Skin epidermis (tissue), 12 donors: ENCODE measurements around the gene DPM2.

Source experiments
- H3K27ac ChIP-seq, 21 experiments: fragments of 200-600 bp; sonication (generic) in 11 of 21; one replicate each; pipeline ENCODE4 v1.5.0; 2020; ENCODE audit warnings: mild to moderate bottlenecking in 3 of 21, inconsistent platforms in 2 of 21, moderate library complexity in 2 of 21
- H3K4me3 ChIP-seq, 7 experiments: fragments of 200-600 bp; sonication (generic) in 2 of 7; one replicate each; pipeline ENCODE4 v1.5.0; 2020; ENCODE audit warnings: inconsistent platforms in 2 of 7, mild to moderate bottlenecking in 2 of 7, moderate library complexity in 1 of 7

The DPM2 gene

GRCh38 chr9:127912296-127912695 lies 25.4 kb downstream of the DPM2 start:
- peak overlapping the region in 1 of 21 experiments; percentile 51 for H3K27ac ChIP-seq

DNA sequence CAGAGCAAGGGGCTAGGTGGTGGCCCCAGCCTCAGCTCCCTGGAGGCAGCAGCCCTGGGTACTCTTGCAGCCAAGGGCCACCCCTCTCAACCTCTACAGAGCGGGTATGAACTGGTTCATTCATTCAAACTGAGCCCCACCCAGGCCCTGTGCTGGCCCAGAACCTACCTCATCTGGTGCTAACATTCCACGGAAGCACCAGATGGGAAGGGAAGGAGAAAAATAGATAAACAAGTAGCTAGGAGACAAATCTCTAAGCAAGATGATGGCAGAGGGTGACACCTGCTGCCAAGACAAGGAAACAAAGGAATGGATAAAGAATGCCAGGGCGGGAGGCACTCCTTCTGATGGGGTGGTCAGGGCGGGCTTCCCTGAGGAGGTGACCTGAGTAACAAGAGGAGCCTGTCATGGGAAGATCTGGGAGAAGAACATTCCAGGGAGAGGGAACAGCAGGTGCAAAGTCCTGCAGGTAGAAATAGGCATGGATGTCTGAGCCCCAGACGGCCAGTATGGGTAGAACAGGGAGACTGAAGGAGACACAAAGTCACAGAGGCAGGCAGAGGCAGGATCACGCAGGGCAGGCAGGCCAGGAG lies 26.9 kb downstream of the DPM2 start:
- H3K27ac ChIP-seq = peak overlapping the region in 9 of 21 experiments; percentile 13 to 43 (median 30)
- no peak overlapping the region for H3K4me3 ChIP-seq

More at GRCh38 chr9:127912296-127912695, 25.4 kb downstream of the DPM2 start:
- H3K4me3 ChIP-seq = no peak overlapping the region

- H3K27ac ChIP-seq = peak overlapping the region in 4 of 21 experiments; percentile 4 to 43 (median 22)
- H3K4me3 ChIP-seq = no peak overlapping the region
Measured at GRCh38 chr9:127909839-127910273, 27.8 kb downstream of the DPM2 start.

GRCh38 chr9:127908660-127908926 lies 29.1 kb downstream of the DPM2 start:
- no peak overlapping the region for H3K4me3 ChIP-seq
- H3K27ac ChIP-seq = peak overlapping the region in 3 of 21 experiments; percentile 58 to 88 (median 88)

DNA sequence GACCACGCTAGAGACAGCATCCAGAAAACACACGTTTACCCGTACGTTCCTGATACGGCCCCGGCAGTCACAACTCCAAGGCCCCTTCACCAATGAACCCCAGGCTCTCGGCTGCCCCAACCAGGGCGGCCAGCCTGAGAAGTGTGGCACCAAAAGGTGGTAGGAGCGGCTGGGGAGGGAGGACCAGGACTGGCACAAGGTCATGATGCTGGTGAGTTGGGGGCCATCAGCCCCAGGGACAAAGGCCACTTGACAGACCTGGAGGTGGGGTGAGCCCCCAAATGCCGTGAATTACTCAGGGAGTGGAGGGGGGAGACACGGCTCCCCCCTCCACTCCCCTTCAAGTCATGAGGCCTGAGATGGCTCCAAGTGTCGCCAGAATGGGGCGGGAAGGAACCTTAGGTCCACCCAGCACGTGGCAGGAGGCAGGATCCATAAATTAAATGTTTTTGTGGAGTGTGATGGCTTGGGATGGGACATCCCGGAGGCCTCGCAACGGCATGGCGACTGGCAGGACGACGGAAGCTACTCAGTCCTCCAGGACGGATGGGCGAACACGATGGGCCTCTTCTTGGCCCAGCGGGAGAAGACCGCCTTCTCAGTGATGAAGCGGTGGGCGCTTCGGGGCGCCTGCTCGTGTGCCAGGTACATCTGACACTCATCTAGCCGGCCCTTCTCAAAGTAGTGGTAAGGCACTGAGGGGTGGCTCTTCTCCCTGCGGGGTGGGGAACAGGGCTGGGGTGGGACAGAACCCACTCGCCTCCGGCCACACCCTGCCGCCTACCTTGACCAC lies 29.6 kb downstream of the DPM2 start:
- peak overlapping the region in 11 of 21 experiments; percentile 11 to 97 (median 87) for H3K27ac ChIP-seq
- H3K4me3 ChIP-seq = no peak overlapping the region

GRCh38 chr9:127905788-127906191 lies 31.9 kb downstream of the DPM2 start:
- H3K27ac ChIP-seq = peak overlapping the region in 20 of 21 experiments; percentile 45 to 98 (median 86)
- peak overlapping the region in 6 of 7 experiments; percentile 5 to 31 (median 16) for H3K4me3 ChIP-seq

DNA sequence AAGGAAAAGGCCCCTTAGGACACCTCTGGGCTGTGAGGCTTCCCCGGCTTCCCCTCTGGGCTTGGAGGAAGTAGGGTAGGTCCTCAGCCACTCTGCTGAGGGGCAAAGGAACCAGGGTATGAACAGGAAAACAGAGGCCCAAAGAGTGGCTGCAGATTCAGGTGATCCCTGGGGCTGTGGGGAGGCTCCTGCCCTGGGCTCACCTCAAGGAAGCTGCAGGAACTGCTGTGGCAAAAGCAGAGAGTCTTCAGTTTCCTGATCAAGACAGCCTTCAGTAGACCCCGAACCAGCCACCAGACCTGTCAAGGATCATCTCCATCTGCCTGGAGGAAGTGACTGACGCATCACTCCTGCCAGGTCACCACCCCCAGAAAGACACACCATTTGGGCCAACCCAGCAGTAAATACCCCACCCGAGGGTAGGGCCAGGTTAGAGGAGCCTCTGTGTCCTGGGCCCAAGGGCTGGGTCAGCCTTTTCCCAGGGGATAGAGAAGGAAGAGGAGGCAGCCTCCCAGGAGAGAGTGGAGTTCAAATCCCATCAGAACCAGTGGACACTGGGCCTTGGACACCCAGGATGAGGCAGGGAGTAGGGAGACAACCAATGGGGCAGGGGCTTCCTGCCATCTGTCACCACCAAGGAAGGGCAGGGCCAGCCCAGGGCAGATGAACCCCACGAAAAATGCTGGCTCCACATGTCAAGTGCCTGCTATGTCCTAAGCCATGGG lies 32.5 kb downstream of the DPM2 start:
- Histone ChIP-seq H3K27ac (peak overlapping the region in 20 of 21 experiments; percentile 45 to 98 (median 86)), H3K4me3 (peak overlapping the region; percentile 7 to 31 (median 13))

DNA sequence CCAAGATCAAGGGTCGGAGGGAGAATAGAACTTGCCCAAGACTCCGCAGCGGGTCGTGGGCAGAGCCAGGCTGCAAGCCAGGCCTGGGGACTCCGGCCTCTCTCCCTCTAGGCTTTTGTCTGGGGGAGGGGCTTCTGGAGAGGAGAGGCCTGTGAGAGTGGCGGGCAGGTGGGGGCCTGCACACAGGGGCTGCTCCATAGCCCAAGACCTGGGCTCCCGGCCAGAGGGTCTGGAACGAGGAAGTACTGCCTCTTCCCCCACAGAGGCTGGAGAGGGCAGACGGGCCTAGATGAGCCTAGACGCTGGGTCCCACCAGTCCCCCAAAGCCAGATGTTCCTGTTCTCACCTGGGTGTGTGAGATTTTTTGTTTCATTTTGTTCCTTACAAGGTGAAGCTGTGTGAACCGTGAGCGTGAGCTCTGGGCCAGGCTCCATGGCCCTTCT lies 33.1 kb downstream of the DPM2 start:
- Histone ChIP-seq H3K27ac (peak overlapping the region in 20 of 21 experiments; percentile 45 to 98 (median 86)), H3K4me3 (peak overlapping the region; percentile 11 to 31 (median 13))

- peak overlapping the region; percentile 11 to 31 (median 13) for H3K4me3 ChIP-seq
- peak overlapping the region in 20 of 21 experiments; percentile 45 to 98 (median 86) for H3K27ac ChIP-seq
Measured at GRCh38 chr9:127903557-127904475, 33.8 kb downstream of the DPM2 start.

GRCh38 chr9:127899128-127899943 lies 38.3 kb downstream of the DPM2 start, which contains the start of gene ST6GALNAC6:
Gene ST6GALNAC6, minus strand, starts transcription at chr9:127899603. Its CDS starts 1,622 bp downstream, at chr9:127897981.
- H3K4me3 ChIP-seq = peak within 1 kb of the TSS; percentile 87 to 97 (median 91)
- H3K27ac ChIP-seq = peak within 1 kb of the TSS; percentile 31 to 99 (median 92)

DNA sequence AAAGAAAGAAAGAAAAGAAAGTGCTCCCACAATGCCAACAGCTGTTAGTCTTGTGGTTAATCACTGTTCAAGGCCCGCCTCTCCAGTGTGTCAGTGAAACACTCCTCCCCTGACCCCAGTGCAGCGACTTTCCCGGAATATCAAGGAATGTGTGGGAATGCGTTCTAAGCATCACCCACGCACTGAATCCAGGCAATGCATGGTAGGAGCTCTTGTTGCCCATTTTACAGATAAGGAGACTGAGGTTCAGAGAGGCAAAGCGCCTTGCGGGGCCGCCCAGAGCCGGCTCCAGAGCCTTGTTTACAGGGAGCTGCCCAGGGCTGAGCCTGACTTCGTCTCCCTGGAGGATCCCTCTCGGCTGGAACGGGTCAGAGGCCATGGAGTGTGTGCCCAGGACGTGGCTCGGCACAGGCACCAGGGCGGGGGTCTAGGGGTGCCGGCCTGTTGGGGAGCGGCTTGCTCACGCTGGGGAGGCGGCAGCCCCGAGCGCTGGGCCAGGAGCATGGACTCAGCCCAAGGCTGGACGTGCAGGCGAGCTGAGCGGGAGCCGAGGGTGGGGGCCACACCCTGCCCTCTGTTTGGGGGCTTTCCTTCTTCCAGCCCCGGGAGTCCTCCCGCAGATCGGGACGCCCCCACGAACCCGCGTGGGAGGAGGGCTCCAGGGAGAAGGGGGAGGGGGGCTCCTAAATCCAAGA lies 39.1 kb downstream of the DPM2 start:
- Histone ChIP-seq H3K4me3 (peak overlapping the region; percentile 87 to 97 (median 91)), H3K27ac (peak overlapping the region; percentile 31 to 99 (median 92))

GRCh38 chr9:127897193-127897692 lies 40.4 kb downstream of the DPM2 start:
- peak overlapping the region in 18 of 21 experiments; percentile 3 to 99 (median 90) for H3K27ac ChIP-seq
- peak overlapping the region in 3 of 7 experiments; percentile 4 to 95 (median 87) for H3K4me3 ChIP-seq

DNA sequence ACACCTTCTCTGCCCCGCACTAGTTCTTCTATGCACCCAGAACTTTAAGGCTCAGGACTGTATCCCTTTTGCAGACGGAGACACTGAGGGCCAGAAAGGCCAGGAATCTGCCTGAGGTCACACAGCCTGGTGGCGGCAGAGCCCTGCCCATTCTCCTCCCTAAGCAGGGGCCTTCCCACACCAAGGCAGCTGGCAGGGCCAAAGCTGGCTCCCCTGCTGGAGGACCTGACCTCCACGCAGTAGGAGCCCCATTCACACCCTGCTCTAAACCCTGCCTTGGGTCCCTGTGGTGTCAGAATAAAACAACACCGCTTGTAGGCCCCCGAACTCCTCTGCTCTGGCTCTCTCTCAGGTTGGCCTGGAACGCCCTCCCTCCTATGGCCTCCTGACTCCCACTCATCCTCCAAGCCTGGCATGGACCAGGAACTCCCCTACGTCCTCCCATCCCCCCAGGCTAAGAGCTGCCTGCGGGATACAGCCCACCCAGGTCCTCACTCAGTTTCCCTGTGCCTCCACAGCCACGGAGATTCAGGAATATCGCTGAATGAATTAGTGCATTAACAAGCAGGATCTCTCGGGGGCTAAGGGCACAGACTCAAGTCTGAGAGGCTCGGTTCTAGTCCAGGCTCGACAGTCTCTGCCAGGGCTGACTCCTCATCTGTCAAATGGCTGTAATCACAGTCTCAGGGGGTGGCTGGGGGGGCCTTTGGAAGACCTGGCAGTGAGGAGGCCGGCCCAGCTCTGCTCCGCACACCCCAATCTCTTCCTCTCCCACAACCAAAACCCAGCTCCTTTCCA lies 41.1 kb downstream of the DPM2 start:
- H3K4me3 ChIP-seq = peak overlapping the region in 2 of 7 experiments; percentile 4 to 87
- H3K27ac ChIP-seq = peak overlapping the region in 9 of 21 experiments; percentile 3 to 99 (median 89)

DNA sequence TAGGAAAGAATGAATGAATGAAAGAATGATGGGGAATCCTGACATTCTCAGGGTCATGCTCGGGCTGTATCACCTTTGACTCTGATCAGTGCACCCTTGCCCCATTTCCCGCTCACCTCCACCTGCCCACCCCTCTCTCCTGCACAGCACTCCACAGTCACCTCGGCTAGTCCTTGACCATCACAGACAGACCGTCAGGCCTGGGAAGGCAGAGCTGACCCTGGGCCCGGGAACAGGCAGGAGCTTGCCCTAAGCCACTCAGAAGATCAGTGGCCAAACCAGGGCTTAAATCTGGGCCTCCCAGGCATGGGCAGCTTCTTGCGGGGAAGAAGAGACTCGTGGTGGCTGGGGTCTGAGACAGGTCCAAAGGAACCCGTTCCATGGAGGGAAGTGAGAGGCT lies 41.8 kb downstream of the DPM2 start:
- H3K27ac ChIP-seq = no peak overlapping the region
- H3K4me3 ChIP-seq = no peak overlapping the region

DNA sequence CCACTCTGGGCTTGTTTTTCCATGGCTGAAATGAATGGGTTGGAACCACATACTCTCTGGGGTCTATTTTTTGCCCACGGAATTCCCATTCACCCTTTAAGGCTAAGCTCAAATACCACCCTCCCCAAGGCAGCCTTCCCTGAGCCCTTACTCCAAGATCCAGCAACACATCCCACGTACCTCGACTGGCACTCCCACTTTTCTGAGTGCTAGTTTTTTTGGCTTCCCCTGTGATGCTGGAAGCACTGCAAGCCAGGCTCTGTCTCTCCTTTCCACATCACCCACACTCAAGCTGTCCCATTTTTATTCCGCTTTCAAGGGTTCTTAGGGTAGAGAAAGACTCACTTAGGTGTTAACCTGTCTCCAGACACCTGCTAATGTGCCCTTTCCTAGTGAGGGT lies 44.3 kb downstream of the DPM2 start:
- no peak overlapping the region for H3K4me3 ChIP-seq
- H3K27ac ChIP-seq = no peak overlapping the region

DNA sequence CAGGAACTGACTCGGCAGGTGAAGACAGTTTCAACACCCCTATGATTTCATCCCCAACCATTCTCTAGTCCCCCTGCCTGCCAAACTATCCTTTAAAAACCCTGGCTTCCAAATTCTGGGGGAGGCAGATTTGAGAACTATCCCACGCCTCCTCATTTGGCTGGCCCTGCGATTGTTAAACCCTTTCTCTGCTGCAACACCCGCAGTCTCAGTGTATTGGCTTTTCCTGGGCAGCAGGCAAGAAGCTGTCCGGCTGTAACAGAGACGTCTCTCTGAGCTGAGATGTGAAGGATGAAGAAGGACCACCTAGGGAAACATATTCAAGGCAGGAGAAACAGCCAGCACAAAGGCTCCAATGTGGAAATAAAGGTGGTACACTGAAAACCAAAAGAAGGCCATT lies 44.8 kb downstream of the DPM2 start:
- H3K4me3 ChIP-seq = no peak overlapping the region

GRCh38 chr9:127890053-127890452 lies 47.6 kb downstream of the DPM2 start:
- no peak overlapping the region for H3K27ac ChIP-seq
- H3K4me3 ChIP-seq = no peak overlapping the region

More for the DNA sequence above, 44.8 kb downstream of the DPM2 start:
- no peak overlapping the region for H3K27ac ChIP-seq
